ENCODE measurements around the gene FGFBP2. TPM values are rescaled to one million over a fixed set of nuclear protein-coding genes. Genes with fewer than 3 reads are reported as not detected.

FGFBP2 gene, protein sequence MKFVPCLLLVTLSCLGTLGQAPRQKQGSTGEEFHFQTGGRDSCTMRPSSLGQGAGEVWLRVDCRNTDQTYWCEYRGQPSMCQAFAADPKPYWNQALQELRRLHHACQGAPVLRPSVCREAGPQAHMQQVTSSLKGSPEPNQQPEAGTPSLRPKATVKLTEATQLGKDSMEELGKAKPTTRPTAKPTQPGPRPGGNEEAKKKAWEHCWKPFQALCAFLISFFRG
- total RNA-seq (0.72 TPM), polyA plus RNA-seq (ENCODE audit: insufficient read depth, low read depth, low replicate concordance) (not detected)
- long read RNA-seq, donor 1, result 0 reads
- long read RNA-seq, donor 2, result 0 reads
- long read RNA-seq, donor 3, partial matches to known transcripts, result 0 of 1 reads
- long read RNA-seq, donor 3, other reads (novel, unspliced or antisense), result 0 of 1 reads
- long read RNA-seq, donor 4, result 0 reads
- long read RNA-seq, donor 5, result 0 reads
- long read RNA-seq, donor 6, result 0 reads
- long read RNA-seq, donor 7, result 0 reads
- long read RNA-seq, donor 8, result 0 reads
- long read RNA-seq, donor 9, result 0 reads
- long read RNA-seq, donor 10, result 0 reads

DNA sequence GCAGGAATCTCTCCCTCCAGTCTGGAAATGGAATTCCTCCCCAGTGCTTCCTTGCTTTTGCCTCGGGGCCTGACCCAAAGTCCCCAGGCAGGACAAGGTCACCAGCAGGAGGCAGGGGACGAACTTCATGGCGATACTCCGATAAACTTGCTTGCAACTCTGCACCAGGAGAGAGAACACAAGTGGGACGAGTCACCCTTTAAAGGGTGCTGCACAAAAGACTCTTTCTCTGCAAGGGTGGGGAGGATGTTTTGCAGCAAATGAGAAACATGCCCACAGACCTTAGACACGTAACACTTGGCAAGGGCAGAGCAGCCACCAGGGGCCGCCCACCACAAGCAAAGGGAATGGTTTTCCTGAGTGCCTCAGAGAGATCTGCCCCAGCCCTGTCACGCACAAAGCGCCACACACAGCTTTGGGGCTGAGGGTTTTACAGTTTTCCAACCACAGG is at the start of gene FGFBP2:
FGFBP2 (minus strand) TSS at position 175 of the 451 bp plus-strand sequence; CDS start at position 129, 46 bp downstream.
- Histone ChIP-seq H3K4me1 (ENCODE audit: control insufficient read depth in 2 of 3, insufficient read depth in 2 of 3, low read depth in 1 of 3, low read length in 3 of 3) (no peaks in the 10 kb centered on the region), H3K9me3 (ENCODE audit: control insufficient read depth in 2 of 3, insufficient read depth in 1 of 3, low read length in 3 of 3) (no peaks in the 10 kb centered on the region), H3K4me3 (ENCODE audit: low read length in 3 of 3) (no peak within 1 kb of the TSS), H3K36me3 (ENCODE audit: control insufficient read depth in 2 of 3, insufficient read depth in 3 of 3, low read length in 3 of 3) (no peaks in the 10 kb centered on the region), H3K27ac (ENCODE audit: low read depth in 2 of 2, low read length in 2 of 2) (no peak within 1 kb of the TSS), H3K9ac (ENCODE audit: low read length in 3 of 3) (no peak within 1 kb of the TSS), H3K27me3 (ENCODE audit: control insufficient read depth, insufficient read depth, low read length) (no peaks in the 10 kb centered on the region)
- DNase-seq, result peak in 3 of 5 donors; percentile 41 to 51 (median 41)
- TF ChIP-seq, protein P1, sequence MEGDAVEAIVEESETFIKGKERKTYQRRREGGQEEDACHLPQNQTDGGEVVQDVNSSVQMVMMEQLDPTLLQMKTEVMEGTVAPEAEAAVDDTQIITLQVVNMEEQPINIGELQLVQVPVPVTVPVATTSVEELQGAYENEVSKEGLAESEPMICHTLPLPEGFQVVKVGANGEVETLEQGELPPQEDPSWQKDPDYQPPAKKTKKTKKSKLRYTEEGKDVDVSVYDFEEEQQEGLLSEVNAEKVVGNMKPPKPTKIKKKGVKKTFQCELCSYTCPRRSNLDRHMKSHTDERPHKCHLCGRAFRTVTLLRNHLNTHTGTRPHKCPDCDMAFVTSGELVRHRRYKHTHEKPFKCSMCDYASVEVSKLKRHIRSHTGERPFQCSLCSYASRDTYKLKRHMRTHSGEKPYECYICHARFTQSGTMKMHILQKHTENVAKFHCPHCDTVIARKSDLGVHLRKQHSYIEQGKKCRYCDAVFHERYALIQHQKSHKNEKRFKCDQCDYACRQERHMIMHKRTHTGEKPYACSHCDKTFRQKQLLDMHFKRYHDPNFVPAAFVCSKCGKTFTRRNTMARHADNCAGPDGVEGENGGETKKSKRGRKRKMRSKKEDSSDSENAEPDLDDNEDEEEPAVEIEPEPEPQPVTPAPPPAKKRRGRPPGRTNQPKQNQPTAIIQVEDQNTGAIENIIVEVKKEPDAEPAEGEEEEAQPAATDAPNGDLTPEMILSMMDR (IDR thresholded peaks at IDR 0.05; ENCODE audit: borderline replicate concordance, extremely low read depth, insufficient read depth), result peak; percentile 23
- intact Hi-C loops (cut with DNase I), result no loop called here
- no peak for FAIRE-seq

DNA sequence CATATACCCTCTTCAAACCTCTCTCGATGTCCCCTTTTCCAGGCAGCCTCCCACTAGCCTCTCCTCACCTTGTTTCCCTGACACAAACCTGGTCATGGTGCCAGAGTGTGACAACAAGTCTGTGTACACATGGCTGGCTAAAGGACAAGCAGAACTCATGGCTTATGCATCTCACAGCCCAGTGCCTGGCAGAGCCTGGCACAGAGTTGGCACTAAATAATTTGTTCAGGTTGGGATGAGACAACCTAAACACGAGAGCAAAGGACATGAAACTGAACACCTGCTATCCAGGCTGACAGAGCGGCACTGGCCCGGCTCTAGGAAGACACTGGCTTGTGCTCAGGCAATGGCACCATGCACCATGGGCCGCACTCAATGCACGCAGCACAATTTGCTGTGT is 48.2 kb upstream of the FGFBP2 start:
- intact Hi-C loops (cut with DNase I), result no loop called here
- Histone ChIP-seq H3K4me3 (ENCODE audit: low read length in 3 of 3) (no peak overlapping the region), H3K4me1 (ENCODE audit: control insufficient read depth in 2 of 3, insufficient read depth in 2 of 3, low read depth in 1 of 3, low read length in 3 of 3) (no peaks in the 10 kb centered on the region), H3K27ac (ENCODE audit: low read depth in 2 of 2, low read length in 2 of 2) (no peak overlapping the region), H3K9ac (ENCODE audit: low read length in 3 of 3) (no peak overlapping the region), H3K27me3 (ENCODE audit: control insufficient read depth, insufficient read depth, low read length) (no peaks in the 10 kb centered on the region), H3K9me3 (ENCODE audit: control insufficient read depth in 2 of 3, insufficient read depth in 1 of 3, low read length in 3 of 3) (no peaks in the 10 kb centered on the region), H3K36me3 (ENCODE audit: control insufficient read depth in 2 of 3, insufficient read depth in 3 of 3, low read length in 3 of 3) (peaks cover 0 to 3% (median 0%) of the 10 kb centered on the region in 3 donors)
- TF ChIP-seq, protein P1 (IDR thresholded peaks at IDR 0.05; ENCODE audit: borderline replicate concordance, extremely low read depth, insufficient read depth), result no peak
- FAIRE-seq, result no peak
- DNase-seq, result no peak

DNA sequence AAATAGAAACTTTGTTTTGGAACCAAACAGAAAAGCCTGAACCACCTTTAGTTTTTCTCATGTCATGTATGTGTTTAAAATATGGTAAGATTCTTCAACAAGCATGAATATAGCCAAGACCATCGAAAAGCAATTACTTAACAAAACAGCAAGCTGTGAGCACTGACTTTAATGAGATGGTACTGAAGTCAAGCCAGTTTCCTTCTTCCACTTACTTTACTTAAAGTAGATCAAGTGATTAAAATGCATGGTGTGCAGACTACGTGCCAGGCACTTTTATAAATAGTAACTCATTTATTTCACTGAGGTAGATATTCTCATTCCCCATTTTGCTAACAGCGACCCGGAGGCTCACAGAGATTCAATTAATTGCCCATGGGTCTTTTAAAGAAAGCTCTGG is 46.2 kb upstream of the FGFBP2 start:
- DNase-seq (no peak), FAIRE-seq (no peak)
- Histone ChIP-seq H3K4me3 (ENCODE audit: low read length in 3 of 3) (no peak overlapping the region), H3K27ac (ENCODE audit: low read depth in 2 of 2, low read length in 2 of 2) (no peak overlapping the region), H3K9me3 (ENCODE audit: control insufficient read depth in 2 of 3, insufficient read depth in 1 of 3, low read length in 3 of 3) (no peaks in the 10 kb centered on the region), H3K9ac (ENCODE audit: low read length in 3 of 3) (no peak overlapping the region), H3K36me3 (ENCODE audit: control insufficient read depth in 2 of 3, insufficient read depth in 3 of 3, low read length in 3 of 3) (peaks cover 0 to 3% (median 0%) of the 10 kb centered on the region in 3 donors), H3K27me3 (ENCODE audit: control insufficient read depth, insufficient read depth, low read length) (no peaks in the 10 kb centered on the region), H3K4me1 (ENCODE audit: control insufficient read depth in 2 of 3, insufficient read depth in 2 of 3, low read depth in 1 of 3, low read length in 3 of 3) (no peaks in the 10 kb centered on the region)
- intact Hi-C loops (cut with DNase I), result no loop called here
- TF ChIP-seq, protein P1 (IDR thresholded peaks at IDR 0.05; ENCODE audit: borderline replicate concordance, extremely low read depth, insufficient read depth), result no peak
